Skin epidermis (tissue), 12 donors: Measurements from ENCODE around the gene IFIT3.
"Not testable (repeated sequence)": the region's sequence is repeated elsewhere in the genome, so short reads cannot be mapped to it uniquely, and the experiment has no call there.

Source experiments
- H3K27ac ChIP-seq, 21 experiments: fragments of 200-600 bp; sonication (generic) in 11 of 21; one replicate each; pipeline ENCODE4 v1.5.0; 2020; ENCODE audit warnings: mild to moderate bottlenecking in 3 of 21, inconsistent platforms in 2 of 21, moderate library complexity in 2 of 21
- H3K4me3 ChIP-seq, 7 experiments: fragments of 200-600 bp; sonication (generic) in 2 of 7; one replicate each; pipeline ENCODE4 v1.5.0; 2020; ENCODE audit warnings: inconsistent platforms in 2 of 7, mild to moderate bottlenecking in 2 of 7, moderate library complexity in 1 of 7

Gene IFIT3

DNA sequence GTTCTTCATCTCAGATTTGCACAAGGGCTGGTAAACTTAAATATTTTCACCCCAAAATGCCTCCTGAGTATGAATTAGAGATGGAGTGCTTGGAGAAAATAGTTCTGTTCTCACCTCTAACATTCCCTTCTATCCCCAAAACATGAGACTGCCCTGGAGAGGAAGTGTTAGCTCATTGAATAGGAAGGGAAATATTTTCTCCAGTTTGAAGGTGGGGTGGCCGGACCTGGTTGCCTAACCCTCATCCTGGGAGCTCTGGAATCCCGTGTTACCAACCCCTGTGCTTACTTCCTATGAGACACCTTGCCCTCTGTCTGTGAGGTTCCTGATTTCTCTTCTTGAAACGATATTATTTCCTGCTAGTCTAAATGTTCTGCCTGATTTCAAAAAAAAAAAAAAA is 25.2 kb upstream of the IFIT3 start:
- Histone ChIP-seq H3K4me3 (peak overlapping the region in 6 of 7 experiments; percentile 25 to 51 (median 38)), H3K27ac (peak overlapping the region in 19 of 21 experiments; percentile 53 to 95 (median 84))

DNA sequence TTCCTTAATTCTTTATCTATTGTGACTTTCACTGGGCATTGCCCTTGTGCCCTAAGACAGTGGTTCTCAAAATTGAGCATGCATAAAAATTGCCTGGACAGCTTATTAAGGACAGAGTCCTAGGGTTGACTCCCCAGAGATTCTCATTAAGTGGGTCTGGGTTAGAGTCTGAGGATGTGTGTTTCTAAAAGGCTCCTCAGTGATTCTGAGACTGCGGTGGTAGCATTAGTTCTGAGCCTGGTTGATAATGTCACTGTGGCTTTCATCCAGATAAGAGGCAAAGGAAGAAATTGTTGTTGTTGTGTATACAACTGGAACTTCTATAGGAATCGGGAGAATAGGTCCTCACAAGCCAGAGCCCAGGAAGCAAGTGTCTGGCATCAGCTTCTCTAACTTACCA is 24.6 kb upstream of the IFIT3 start:
- H3K27ac ChIP-seq, result peak overlapping the region in 5 of 21 experiments; percentile 71 to 94 (median 84)
- H3K4me3 ChIP-seq, result peak overlapping the region in 4 of 7 experiments; percentile 30 to 51 (median 41)

DNA sequence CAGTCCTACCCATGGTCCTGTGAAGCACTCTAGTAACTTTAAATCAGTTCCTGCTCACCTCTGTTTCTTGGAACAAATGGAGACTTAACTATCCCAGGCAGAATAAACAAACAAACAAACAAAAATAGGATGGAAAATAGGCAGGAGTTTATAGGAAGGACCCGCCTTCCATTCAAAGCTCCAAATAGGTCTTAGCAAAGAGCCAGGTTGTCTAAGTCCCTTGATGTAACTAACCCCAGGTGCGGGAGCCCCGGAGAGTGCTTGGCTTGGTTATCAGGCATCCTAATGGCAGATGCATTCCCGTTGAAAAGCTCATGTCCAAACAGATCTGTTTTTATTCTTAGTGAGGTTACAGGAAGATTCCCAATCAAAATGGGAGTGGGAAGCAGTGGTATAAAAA is 23.8 kb upstream of the IFIT3 start:
- Histone ChIP-seq H3K27ac (no peak overlapping the region), H3K4me3 (no peak overlapping the region)

DNA sequence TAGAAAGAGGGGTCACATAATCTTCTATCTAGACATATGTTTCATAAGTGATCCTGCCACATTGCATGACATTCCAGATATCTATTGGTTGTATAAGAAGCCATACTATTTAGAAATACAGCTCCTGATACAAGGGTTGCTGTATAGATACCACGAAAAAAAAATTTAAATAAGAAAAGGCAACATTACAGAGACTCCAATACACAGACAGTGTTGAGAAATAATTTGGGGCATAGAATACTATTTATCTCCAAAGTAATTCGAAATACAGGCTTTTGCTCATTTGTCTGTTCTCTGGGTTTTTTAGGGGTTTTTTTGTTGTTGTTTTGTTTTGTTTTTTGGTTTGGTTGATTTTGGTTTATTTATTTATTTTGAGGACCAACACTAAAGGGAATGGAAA is 23.4 kb upstream of the IFIT3 start:
- Histone ChIP-seq H3K27ac (no peak overlapping the region), H3K4me3 (no peak overlapping the region)

DNA sequence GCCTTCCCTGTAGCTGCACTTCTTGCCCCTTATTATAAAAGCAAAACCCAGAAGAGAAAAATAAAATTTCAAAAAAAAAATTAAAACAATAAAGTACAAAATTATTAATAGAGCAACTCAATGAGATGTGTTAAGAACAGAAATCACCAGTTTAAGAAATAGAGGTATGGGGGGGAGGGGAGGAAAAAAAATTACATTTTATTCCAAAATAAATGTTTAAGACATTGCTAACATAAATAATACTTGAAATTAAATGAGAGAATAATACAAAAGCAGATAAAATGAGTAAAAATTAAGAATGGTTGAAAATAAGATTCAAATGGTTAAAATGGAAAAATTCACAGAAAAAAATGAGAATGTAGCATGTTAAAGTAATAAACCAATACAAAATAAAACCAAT is 22.9 kb upstream of the IFIT3 start:
- Histone ChIP-seq H3K4me3 (no peak overlapping the region), H3K27ac (no peak overlapping the region)

DNA sequence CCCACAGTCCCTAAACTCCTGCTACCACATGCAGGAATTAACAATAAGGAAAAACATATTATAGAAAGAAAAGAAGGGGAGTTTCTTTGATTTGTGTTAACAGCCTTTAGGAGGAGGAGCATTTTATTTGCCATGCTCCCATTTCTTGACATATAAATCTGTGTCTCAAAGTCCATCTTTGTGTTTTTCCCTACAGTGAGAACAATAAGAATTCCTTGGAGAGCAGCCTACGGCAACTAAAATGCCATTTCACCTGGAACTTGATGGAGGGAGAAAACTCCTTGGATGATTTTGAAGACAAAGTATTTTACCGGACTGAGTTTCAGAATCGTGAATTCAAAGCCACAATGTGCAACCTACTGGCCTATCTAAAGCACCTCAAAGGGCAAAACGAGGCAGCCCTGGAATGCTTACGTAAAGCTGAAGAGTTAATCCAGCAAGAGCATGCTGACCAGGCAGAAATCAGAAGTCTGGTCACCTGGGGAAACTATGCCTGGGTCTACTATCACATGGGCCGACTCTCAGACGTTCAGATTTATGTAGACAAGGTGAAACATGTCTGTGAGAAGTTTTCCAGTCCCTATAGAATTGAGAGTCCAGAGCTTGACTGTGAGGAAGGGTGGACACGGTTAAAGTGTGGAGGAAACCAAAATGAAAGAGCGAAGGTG is 21.9 kb upstream of the IFIT3 start:
- H3K4me3 ChIP-seq, result no peak overlapping the region
- H3K27ac ChIP-seq, result no peak overlapping the region

DNA sequence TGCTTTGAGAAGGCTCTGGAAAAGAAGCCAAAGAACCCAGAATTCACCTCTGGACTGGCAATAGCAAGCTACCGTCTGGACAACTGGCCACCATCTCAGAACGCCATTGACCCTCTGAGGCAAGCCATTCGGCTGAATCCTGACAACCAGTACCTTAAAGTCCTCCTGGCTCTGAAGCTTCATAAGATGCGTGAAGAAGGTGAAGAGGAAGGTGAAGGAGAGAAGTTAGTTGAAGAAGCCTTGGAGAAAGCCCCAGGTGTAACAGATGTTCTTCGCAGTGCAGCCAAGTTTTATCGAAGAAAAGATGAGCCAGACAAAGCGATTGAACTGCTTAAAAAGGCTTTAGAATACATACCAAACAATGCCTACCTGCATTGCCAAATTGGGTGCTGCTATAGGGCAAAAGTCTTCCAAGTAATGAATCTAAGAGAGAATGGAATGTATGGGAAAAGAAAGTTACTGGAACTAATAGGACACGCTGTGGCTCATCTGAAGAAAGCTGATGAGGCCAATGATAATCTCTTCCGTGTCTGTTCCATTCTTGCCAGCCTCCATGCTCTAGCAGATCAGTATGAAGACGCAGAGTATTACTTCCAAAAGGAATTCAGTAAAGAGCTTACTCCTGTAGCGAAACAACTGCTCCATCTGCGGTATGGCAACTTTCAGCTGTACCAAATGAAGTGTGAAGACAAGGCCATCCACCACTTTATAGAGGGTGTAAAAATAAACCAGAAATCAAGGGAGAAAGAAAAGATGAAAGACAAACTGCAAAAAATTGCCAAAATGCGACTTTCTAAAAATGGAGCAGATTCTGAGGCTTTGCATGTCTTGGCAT is 21.1 kb upstream of the IFIT3 start:
- Histone ChIP-seq H3K27ac (no peak overlapping the region), H3K4me3 (no peak overlapping the region)

DNA sequence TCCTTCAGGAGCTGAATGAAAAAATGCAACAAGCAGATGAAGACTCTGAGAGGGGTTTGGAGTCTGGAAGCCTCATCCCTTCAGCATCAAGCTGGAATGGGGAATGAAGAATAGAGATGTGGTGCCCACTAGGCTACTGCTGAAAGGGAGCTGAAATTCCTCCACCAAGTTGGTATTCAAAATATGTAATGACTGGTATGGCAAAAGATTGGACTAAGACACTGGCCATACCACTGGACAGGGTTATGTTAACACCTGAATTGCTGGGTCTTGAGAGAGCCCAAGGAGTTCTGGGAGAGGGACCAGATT is 20.6 kb upstream of the IFIT3 start:
- H3K4me3 ChIP-seq, result no peak overlapping the region

DNA sequence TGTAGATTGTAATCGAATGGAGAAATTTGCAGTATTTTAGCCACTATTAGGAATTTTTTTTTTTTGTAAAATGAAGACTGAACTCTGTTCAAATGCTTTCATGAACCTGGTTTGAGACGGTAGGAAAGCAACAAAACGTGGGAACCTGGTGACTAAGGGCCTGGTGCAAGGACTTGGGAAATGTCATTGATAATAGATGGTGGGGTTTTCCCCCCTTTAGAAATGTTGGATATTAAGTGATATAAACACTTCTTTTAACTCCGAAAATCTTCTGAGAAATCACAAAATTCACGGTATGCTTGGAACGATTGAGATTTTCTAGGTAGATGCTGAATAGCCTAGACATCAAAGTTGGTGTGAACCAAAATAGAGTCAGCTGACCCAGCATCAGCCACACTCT is 19.5 kb upstream of the IFIT3 start:
- Histone ChIP-seq H3K4me3 (no peak overlapping the region), H3K27ac (no peak overlapping the region)

More for the DNA sequence above, 20.6 kb upstream of the IFIT3 start:
- no peak overlapping the region for H3K27ac ChIP-seq

DNA sequence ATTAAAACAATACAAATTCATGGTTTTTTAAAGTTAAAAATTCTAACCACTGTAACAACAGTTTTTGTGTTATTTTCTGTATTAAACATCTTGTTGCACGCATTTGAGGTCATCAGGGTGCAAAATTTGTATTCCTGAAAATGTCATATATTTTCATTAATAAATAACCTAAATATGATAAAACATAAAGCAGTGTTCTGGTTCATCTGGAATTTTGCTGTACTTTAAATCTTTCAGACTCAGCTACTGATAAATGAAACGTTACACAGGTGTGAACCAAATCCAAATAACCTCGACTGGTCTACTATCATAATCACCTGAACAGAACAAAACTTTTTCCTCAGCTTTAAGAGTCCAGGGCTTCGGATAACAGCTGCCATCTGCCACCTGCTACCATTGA is 19.1 kb upstream of the IFIT3 start:
- Histone ChIP-seq H3K27ac (no peak overlapping the region), H3K4me3 (no peak overlapping the region)

DNA sequence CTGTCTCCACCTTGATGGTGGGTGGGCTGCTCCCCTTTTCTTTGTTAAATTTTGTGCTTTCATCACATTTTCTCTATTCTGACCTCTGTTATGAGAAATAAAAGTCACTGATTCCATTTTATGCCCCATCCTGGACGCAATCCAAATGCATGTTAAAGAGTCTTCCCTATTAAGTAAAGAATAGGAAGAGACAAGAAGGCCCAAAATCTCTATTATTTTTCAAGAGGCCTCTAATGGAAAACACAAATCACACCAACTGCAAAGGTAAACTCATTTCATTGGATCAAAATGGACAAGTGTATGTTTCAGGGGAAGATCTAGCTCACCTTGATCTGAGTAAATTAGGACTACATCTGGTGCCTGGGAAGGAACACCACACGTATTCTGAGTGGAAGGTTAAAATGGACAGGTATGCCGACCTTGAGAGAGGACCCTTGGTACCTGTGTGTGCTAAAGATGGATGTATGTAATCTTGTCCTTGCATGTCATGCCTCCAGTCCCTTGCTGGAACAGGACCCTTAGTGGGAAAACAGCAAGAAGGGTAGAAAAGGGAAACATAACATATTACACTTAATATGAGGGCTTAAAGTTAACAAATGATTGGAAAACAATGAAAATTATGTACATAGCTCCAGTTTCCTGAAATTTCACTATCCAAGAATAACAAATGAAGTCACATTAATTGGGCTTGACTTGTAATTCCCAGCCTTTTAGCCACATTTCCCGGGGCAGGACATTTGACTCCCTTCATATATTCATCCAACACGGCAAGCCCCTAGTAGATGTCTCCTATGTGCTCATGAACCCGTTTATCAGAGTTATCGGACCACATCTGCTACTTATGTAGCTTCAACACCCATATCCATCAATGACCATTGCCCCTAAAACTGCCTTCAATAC is 18.4 kb upstream of the IFIT3 start:
- Histone ChIP-seq H3K27ac (no peak overlapping the region), H3K4me3 (no peak overlapping the region)

DNA sequence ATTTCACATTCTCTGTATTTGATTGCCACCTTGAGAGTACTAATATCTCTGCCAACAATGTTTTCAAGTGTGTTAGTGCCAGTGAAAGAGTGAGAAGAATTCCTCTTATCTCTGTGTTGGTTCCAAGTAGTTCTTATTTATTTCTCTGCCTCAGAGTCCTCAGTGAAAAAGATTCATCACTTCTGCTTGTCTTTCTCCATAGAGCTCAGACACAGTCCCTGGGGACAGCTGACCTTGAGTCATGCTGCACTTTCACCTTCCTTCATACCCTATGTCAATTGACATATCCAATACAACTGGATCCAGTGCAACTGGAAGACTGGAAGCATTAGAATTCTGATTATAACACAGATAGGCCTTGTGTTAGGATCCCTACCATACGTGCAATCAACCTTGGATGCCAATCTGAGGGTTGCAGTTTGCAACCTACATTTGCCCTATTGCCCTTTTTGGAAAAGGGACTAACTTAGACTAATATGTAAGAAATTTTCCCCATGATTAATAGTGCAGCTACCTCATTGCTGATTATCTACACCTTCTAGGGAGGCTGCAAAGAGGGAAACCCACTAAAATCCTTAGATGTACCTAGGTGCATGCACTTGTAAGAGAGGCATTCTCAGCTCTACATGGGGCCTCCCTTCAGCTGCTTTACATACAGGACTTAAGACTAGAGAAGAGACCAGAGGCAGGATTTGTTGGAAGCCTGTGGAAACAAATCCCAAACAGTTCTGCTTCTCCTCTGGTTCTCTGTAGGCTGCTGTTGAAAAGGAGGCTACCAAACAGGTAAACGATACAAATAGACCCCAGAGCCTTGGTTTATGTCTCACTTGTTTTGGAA is 17.5 kb upstream of the IFIT3 start:
- no peak overlapping the region for H3K27ac ChIP-seq
- H3K4me3 ChIP-seq, result no peak overlapping the region

DNA sequence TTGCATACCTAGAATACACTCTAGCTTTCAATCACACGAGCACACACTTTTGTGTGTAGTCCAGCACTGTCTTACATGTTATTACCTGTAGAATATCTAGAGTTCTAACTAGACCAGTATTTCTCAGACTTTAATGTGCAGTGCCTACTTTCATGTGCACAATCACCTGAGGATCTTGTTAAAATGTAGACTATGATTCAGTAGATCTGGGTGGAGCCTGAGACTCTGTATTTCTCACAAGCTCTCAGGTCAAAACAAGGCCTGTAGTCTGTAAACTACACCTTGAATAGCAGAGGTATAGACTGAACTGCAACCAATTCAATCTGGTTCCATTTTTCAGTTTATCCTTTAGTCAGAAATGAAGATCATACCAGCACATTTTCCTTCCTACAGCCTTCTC is 14.8 kb upstream of the IFIT3 start:
- no peak overlapping the region for H3K4me3 ChIP-seq
- H3K27ac ChIP-seq, result no peak overlapping the region

DNA sequence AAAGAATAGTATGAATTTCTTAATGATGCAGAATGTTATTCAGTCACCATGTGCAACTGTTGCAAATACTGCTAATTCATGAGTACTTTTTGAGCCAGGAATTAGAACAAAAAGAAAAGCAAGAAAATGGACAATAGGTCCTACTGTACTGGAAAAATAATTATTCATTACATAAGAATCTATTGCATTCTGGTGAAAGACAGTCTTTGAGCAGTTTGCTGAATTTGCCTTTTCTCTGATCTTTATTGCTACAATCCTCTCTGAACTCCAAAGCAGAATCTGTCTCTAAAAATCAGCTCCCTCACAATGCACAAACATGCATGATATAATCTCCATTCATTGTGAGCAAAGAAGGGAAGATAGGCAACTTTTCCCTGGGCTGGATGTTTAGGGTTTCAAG is 13.1 kb upstream of the IFIT3 start:
- no peak overlapping the region for H3K27ac ChIP-seq
- H3K4me3 ChIP-seq, result no peak overlapping the region

DNA sequence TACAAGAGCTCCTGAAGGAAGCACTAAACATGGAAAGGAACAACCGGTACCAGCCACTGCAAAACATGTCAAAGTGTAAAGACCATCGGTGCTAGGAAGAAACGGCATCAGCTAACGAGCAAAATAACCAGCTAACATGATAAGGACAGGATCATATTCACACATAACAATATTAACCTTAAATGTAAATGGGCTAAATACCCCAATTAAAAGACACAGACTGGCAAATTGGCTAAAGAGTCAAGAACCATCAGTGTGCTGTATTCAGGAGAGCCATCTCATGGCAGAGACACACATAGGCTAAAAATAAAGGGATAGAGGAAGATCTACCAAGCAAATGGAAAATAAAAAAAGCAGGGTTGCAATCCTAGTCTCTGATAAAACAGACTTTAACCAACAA is 9.8 kb upstream of the IFIT3 start:
- H3K4me3 ChIP-seq, H3K27ac ChIP-seq: not testable (repeated sequence)

DNA sequence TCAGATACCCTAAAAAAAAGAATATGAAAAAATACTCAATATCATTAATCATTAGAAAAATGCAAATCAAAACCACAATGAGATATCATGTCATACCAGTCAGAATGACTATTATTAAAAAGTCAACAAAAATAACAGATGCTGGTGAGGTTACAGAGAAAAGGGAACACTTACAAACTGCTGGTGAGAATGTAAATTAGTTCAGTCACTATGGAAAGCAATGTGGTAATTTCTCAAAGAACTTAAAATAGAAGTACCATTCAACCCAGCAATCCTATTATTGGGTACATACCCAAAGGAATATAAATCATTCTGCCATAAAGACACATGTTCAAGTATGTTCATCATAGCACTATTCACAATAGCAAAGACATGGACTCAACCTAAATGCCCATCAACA is 2.7 kb upstream of the IFIT3 start:
- H3K4me3 ChIP-seq, H3K27ac ChIP-seq: not testable (repeated sequence)

DNA sequence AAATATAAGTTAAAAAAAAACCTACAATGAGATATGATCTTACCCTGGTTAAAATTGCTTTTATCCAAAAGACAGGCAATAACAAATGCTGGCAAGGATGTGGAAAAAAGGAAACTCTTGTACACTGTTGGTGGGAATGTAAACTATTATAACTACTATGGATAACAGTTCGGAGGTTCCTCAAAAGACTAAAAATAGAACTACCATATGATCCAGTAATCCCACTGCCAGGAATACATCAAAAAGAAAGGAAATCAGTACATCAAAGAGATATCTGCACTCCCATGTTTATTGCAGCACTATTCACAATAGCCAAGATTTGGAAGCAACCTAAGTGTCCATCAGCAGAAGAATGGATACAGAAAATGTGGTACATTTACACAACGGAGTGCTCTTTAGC is 1.9 kb upstream of the IFIT3 start:
- H3K4me3 ChIP-seq, result not testable (repeated sequence)
- H3K27ac ChIP-seq, result peak overlapping the region in 1 of 21 experiments; percentile 89

DNA sequence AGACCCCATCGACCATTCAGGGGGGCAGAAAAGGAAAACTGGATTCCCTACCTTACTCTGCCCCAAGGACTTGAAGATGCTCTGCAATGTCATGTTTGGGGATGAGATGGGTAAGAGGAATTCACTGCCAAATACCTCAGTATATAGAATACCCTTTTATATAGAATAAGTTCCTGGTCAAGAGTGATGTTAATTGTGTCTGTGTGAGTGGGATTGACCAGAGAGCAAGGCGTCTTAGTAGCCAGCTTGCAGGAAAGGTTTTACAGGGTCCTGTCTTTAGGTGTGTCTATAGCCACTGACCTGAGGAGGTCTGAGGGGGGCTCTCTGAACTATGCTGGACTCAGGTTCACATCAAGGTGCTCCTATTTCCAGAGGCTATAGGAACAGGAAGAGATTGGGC is 1.4 kb downstream of the IFIT3 start:
- Histone ChIP-seq H3K4me3 (no peak overlapping the region), H3K27ac (peak overlapping the region in 10 of 21 experiments; percentile 7 to 93 (median 82))

DNA sequence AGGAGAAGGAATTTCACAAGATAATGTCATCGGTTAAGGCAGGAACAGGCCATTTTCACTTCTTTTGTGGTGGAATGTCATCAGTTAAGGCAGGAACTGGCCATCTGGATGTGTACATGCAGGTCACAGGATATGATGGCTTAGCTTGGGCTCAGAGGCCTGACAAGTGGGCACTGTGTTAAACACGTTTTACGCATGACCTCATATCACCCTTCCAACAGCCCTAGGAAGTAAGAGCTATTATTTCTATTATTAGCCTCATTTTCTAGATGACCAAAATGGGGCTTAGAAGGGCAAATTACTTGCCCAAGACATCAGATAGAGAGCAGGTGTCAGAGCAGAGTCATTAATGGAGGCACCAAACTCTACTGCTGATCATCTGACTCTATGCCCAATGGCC is 2.2 kb downstream of the IFIT3 start:
- H3K4me3 ChIP-seq, result not testable (repeated sequence)

More for the DNA sequence above, 2.2 kb downstream of the IFIT3 start:
- peak overlapping the region in 3 of 21 experiments; percentile 11 to 36 (median 33) for H3K27ac ChIP-seq
